ENCODE results near the gene TMEM254.

TMEM254 gene

GRCh38 chr10:80108576-80109239, 30.2 kb downstream of the TMEM254 start:
- Histone ChIP-seq H3K9me2 (ENCODE audit: low read depth, low read length) (no peaks in the 10 kb centered on the region), H3K4me2 (ENCODE audit: low read length) (no peak overlapping the region), H3K27ac (ENCODE audit: low read depth, low read length, poor library complexity, severe bottlenecking) (no peak overlapping the region), H3K4me3 (ENCODE audit: low read depth, low read length, poor library complexity, severe bottlenecking) (no peak overlapping the region), H3F3A (ENCODE audit: insufficient read depth, low read length) (no peaks in the 10 kb centered on the region), H3K9me3 (ENCODE audit: low read length) (no peaks in the 10 kb centered on the region), H3K4me1 (ENCODE audit: insufficient read depth, low read length, severe bottlenecking) (no peaks in the 10 kb centered on the region), H3K9ac (ENCODE audit: low read length) (no peak overlapping the region), H3K27me3 (ENCODE audit: insufficient read depth, low read length) (no peaks in the 10 kb centered on the region), H4K20me1 (ENCODE audit: insufficient read depth, low read length) (no peaks in the 10 kb centered on the region), H3K36me3 (ENCODE audit: insufficient read depth, low read length) (no peaks in the 10 kb centered on the region), H3K79me2 (ENCODE audit: insufficient read depth, low read length) (no peaks in the 10 kb centered on the region), H2AFZ (ENCODE audit: low read length) (no peak overlapping the region)
- no peak for TF ChIP-seq CTCF (IDR thresholded peaks at IDR 0.05; ENCODE audit: low read length)
- TF ChIP-seq EZH2 (IDR thresholded peaks at IDR 0.05; ENCODE audit: borderline replicate concordance, low read length), result no peak

- H3K9me2 ChIP-seq (ENCODE audit: low read depth, low read length), result no peaks in the 10 kb centered on the region
- no peak overlapping the region for H3K9ac ChIP-seq (ENCODE audit: low read length)
- H2AFZ ChIP-seq (ENCODE audit: low read length), result no peak overlapping the region
- no peaks in the 10 kb centered on the region for H3K9me3 ChIP-seq (ENCODE audit: low read length)
- no peaks in the 10 kb centered on the region for H3K4me1 ChIP-seq (ENCODE audit: insufficient read depth, low read length, severe bottlenecking)
- no peak overlapping the region for H3K4me2 ChIP-seq (ENCODE audit: low read length)
- H4K20me1 ChIP-seq (ENCODE audit: insufficient read depth, low read length), result no peaks in the 10 kb centered on the region
- no peak overlapping the region for H3K27ac ChIP-seq (ENCODE audit: low read depth, low read length, poor library complexity, severe bottlenecking)
- no peak overlapping the region for H3K4me3 ChIP-seq (ENCODE audit: low read depth, low read length, poor library complexity, severe bottlenecking)
- 0 out of 2 replicates have a peak, but pooled peaks cover 3% of the 10 kb centered on the region for H3K27me3 ChIP-seq (ENCODE audit: insufficient read depth, low read length)
- no peak for TF ChIP-seq EZH2 (IDR thresholded peaks at IDR 0.05; ENCODE audit: borderline replicate concordance, low read length)
- no peak for TF ChIP-seq CTCF (IDR thresholded peaks at IDR 0.05; ENCODE audit: low read length)
- H3K36me3 ChIP-seq (ENCODE audit: insufficient read depth, low read length), result no peaks in the 10 kb centered on the region
- H3K79me2 ChIP-seq (ENCODE audit: insufficient read depth, low read length), result no peaks in the 10 kb centered on the region
- H3F3A ChIP-seq (ENCODE audit: insufficient read depth, low read length), result no peaks in the 10 kb centered on the region
These were observed 32.5 kb downstream of the TMEM254 start for GRCh38 chr10:80110986-80111385.

- no peak overlapping the region for H3K4me2 ChIP-seq (ENCODE audit: low read length)
- no peaks in the 10 kb centered on the region for H3K9me2 ChIP-seq (ENCODE audit: low read depth, low read length)
- TF ChIP-seq CTCF (IDR thresholded peaks at IDR 0.05; ENCODE audit: low read length) (no peak), EZH2 (IDR thresholded peaks at IDR 0.05; ENCODE audit: borderline replicate concordance, low read length) (no peak)
- no peaks in the 10 kb centered on the region for H3K79me2 ChIP-seq (ENCODE audit: insufficient read depth, low read length)
- H4K20me1 ChIP-seq (ENCODE audit: insufficient read depth, low read length), result no peaks in the 10 kb centered on the region
- no peaks in the 10 kb centered on the region for H3K36me3 ChIP-seq (ENCODE audit: insufficient read depth, low read length)
- no peaks in the 10 kb centered on the region for H3K9me3 ChIP-seq (ENCODE audit: low read length)
- H3F3A ChIP-seq (ENCODE audit: insufficient read depth, low read length), result no peaks in the 10 kb centered on the region
- no peak overlapping the region for H3K27ac ChIP-seq (ENCODE audit: low read depth, low read length, poor library complexity, severe bottlenecking)
- no peaks in the 10 kb centered on the region for H3K4me1 ChIP-seq (ENCODE audit: insufficient read depth, low read length, severe bottlenecking)
- H3K9ac ChIP-seq (ENCODE audit: low read length), result no peak overlapping the region
- H2AFZ ChIP-seq (ENCODE audit: low read length), result no peak overlapping the region
- H3K27me3 ChIP-seq (ENCODE audit: insufficient read depth, low read length), result 0 out of 2 replicates have a peak, but pooled peaks cover 3% of the 10 kb centered on the region
- no peak overlapping the region for H3K4me3 ChIP-seq (ENCODE audit: low read depth, low read length, poor library complexity, severe bottlenecking)
These were observed 40.2 kb downstream of the TMEM254 start for GRCh38 chr10:80118669-80119068.
